Erythroblast (primary cell): ENCODE data around the gene SENP3.

Experiments
- GATA1 ChIP-seq: IDR thresholded peaks from 2 replicates; pipeline ENCODE4 v1.6.1; 2011; ENCODE audit warnings: low read depth, mild to moderate bottlenecking, control low read depth, low read length, moderate library complexity
- POLR2A ChIP-seq: IDR thresholded peaks from 2 replicates; pipeline ENCODE4 v1.6.1; 2011; ENCODE audit warnings: mild to moderate bottlenecking, low read length

- no peak for TF ChIP-seq POLR2A
- TF ChIP-seq GATA1 = no peak
These were observed 13.8 kb downstream of the SENP3 start for GRCh38 chr17:7575481-7575883.
